A549 (cell line): ENCODE measurements around the gene CDC14A. TPM values are rescaled to one million over a fixed set of nuclear protein-coding genes. Genes with fewer than 3 reads are reported as not detected.
"Not testable (repeated sequence)": the region's sequence is repeated elsewhere in the genome, so short reads cannot be mapped to it uniquely, and the experiment has no call there.

Source experiments
- ATAC-seq, 2 experiments: fragments of 200-7000 bp in 1 of 2; fragments of >200 bp in 1 of 2; cut with Nextera tagmentation in 1 of 2; cut with Tn5 transposase in 1 of 2; 3 replicates each; pipeline versions ENCODE4 v1.8.0 to v1.9.1; 2018 to 2020; ENCODE audit warnings: mild to moderate bottlenecking in 1 of 2, moderate library complexity in 1 of 2
- CTCF ChIA-PET: fragments of 300-600 bp; sonication (Branson Sonifier 250); formaldehyde crosslinking; extraction: SDS; loops from one replicate; lab custom pipeline; 2021; ENCODE audit warnings: antibody characterized with exemption, inconsistent platforms; lab: Yijun Ruan, JAX
- POLR2A ChIA-PET: fragments of 350-600 bp; formaldehyde crosslinking; extraction: SDS; loops from one replicate; lab custom pipeline; 2021; ENCODE audit warnings: antibody characterized with exemption, inconsistent platforms; lab: Yijun Ruan, JAX
- DNase-seq, 2 experiments: peaks; one replicate each; pipeline versions ENCODE4 v3.0.0 to v3.0.0-alpha.2; 2011 to 2016; ENCODE audit warnings: low read depth in 1 of 2, low spot score in 1 of 2
- FAIRE-seq: peaks from 2 replicates; lab custom pipeline; 2011; peaks lifted over from hg19 to GRCh38; lab: Jason Lieb, UNC
- H3K27ac ChIP-seq, 2 experiments: fragments of >200 bp; sonication (Bioruptor Twin); formaldehyde crosslinking; 3 replicates each; pipeline ENCODE4 v1.5.1; 2016 to 2017
- H3K4me1 ChIP-seq: fragments of >200 bp; sonication (Bioruptor Twin); formaldehyde crosslinking; 3 replicates; pipeline ENCODE4 v1.6.1; 2016
- H3K4me2 ChIP-seq: fragments of >200 bp; sonication (Bioruptor Twin); formaldehyde crosslinking; 3 replicates; pipeline ENCODE4 v1.6.1; 2016
- H3K4me3 ChIP-seq: fragments of >200 bp; sonication (Bioruptor Twin); formaldehyde crosslinking; 3 replicates; pipeline ENCODE4 v1.5.1; 2016
- H3K9me3 ChIP-seq: fragments of >200 bp; sonication (Bioruptor Twin); formaldehyde crosslinking; 3 replicates; pipeline ENCODE4 v1.6.1; 2016
- ATOH8 ChIP-seq: fragments of 250-450 bp; sonication (Bioruptor Pico); IDR thresholded peaks from 2 replicates; pipeline ENCODE4 v1.5.0; 2020; ENCODE audit warnings: low read depth, mild to moderate bottlenecking, moderate library complexity
- BCL3 ChIP-seq: fragments of >200 bp; sonication (Bioruptor Twin); formaldehyde crosslinking; IDR thresholded peaks from 3 replicates; pipeline ENCODE4 v1.6.1; 2016
- BHLHE40 ChIP-seq: IDR thresholded peaks from 2 replicates; pipeline ENCODE4 v1.6.1; 2012; ENCODE audit warnings: low read depth, low read length, inconsistent platforms
- CEBPB ChIP-seq, 2 experiments: fragments of >200 bp in 1 of 2; sonication (Bioruptor Twin) in 1 of 2; formaldehyde crosslinking in 1 of 2; IDR thresholded peaks; 2 replicates each; pipeline ENCODE4 v1.6.1; 2012 to 2016
- FOXS1 ChIP-seq: fragments of 250-450 bp; sonication (Bioruptor Pico); IDR thresholded peaks from 2 replicates; pipeline ENCODE4 v1.5.0; 2020; ENCODE audit warnings: mild to moderate bottlenecking, moderate library complexity
- HES2 ChIP-seq: fragments of >200 bp; sonication (Bioruptor Twin); formaldehyde crosslinking; IDR thresholded peaks from 2 replicates; pipeline ENCODE4 v1.6.1; 2016
- HEYL ChIP-seq: fragments of 250-450 bp; sonication (Bioruptor Pico); IDR thresholded peaks from 2 replicates; pipeline ENCODE4 v1.8.0; 2021; ENCODE audit warnings: mild to moderate bottlenecking, moderate library complexity
- MAFK ChIP-seq: fragments of 450-650 bp; IDR thresholded peaks from 2 replicates; pipeline ENCODE4 v1.6.1; 2014; ENCODE audit not compliant: partially characterized antibody
- MAX ChIP-seq: IDR thresholded peaks from 2 replicates; pipeline ENCODE4 v1.6.1; 2012
- RCOR1 ChIP-seq: fragments of 150-350 bp; IDR thresholded peaks from 2 replicates; pipeline ENCODE4 v1.6.1; 2014; ENCODE audit warnings: antibody characterized with exemption, low read length, low read depth
- REST ChIP-seq: fragments of 200-600 bp; sonication (generic); IDR thresholded peaks from 2 replicates; pipeline ENCODE4 v1.6.1; 2016; ENCODE audit warnings: antibody characterized with exemption, mild to moderate bottlenecking, moderate library complexity
- RFX5 ChIP-seq: fragments of 450-650 bp; IDR thresholded peaks from 2 replicates; pipeline ENCODE4 v1.7.1; 2014; ENCODE audit warnings: antibody characterized with exemption, mild to moderate bottlenecking, moderate library complexity
- SREBF2 ChIP-seq: fragments of 450-650 bp; IDR thresholded peaks from 2 replicates; pipeline ENCODE4 v1.6.1; 2014; ENCODE audit warnings: mild to moderate bottlenecking, moderate library complexity
- TP53 ChIP-seq: fragments of 250-450 bp; sonication (Bioruptor Pico); IDR thresholded peaks from 2 replicates; pipeline ENCODE4 v1.5.0; 2021; ENCODE audit warnings: mild to moderate bottlenecking, moderate library complexity
- USF2 ChIP-seq: fragments of 450-650 bp; IDR thresholded peaks from 2 replicates; pipeline ENCODE4 v1.6.1; 2014; ENCODE audit warnings: antibody characterized with exemption
- WGBS: methylation state at CpG from one replicate; pipeline ENCODE4 v1.1.6; 2017; ENCODE audit errors: missing lambda C conversion rate; 5-methylcytosine and 5-hydroxymethylcytosine counted together
- polyA plus RNA-seq, 4 experiments: library from polyadenylated mRNA; depleted of rRNA in 3 of 4; stranded (reverse); fragments of >200 nt; fragmentation: RNase III in 1 of 4; extraction: RNeasy Plus Mini Kit Qiagen cat#74134 plus additional on column Dnase treatment in 1 of 4; gene quantifications; 2 replicates in 3 of 4; 3 replicates in 1 of 4; pipeline ENCODE4 v1.2.3, GENCODE V29; 2011 to 2017

The CDC14A gene
- polyA plus RNA-seq, 2 of the 4 experiments (the other 2 are of a cell fraction), result 1.6 to 4.1 TPM

GRCh38 chr1:100373953-100374352 is 21.6 kb downstream of the CDC14A start:
- H3K4me1 ChIP-seq, ATAC-seq, H3K4me2 ChIP-seq, H3K4me3 ChIP-seq, H3K27ac ChIP-seq, CTCF ChIA-PET, DNase-seq, FAIRE-seq, H3K9me3 ChIP-seq, POLR2A ChIA-PET: not testable (repeated sequence)
- 87% methylated on average over 4 of the region's 5 CpGs for WGBS

GRCh38 chr1:100376890-100377289 is 24.6 kb downstream of the CDC14A start:
- H3K4me3 ChIP-seq, H3K9me3 ChIP-seq, H3K27ac ChIP-seq, ATAC-seq, H3K4me2 ChIP-seq, FAIRE-seq, CTCF ChIA-PET, POLR2A ChIA-PET, H3K4me1 ChIP-seq, DNase-seq: not testable (repeated sequence)
- 89% methylated on average over 6 of the region's 6 CpGs for WGBS

GRCh38 chr1:100377590-100378361 is 25.5 kb downstream of the CDC14A start:
- TF ChIP-seq MAX (no peak), ATOH8 (CRISPR knock-in tag) (no peak), RCOR1 (no peak), REST (no peak), MAFK (no peak), BHLHE40 (no peak), SREBF2 (no peak), HES2 (no peak), FOXS1 (CRISPR knock-in tag) (no peak), CEBPB (IDR thresholded peaks at IDR 0.05) (no peak), HEYL (CRISPR knock-in tag) (no peak), BCL3 (no peak), TP53 (CRISPR knock-in tag) (no peak), RFX5 (no peak), USF2 (no peak)
- Histone ChIP-seq H3K4me1 (no peaks in the 10 kb centered on the region), H3K4me2 (no peak overlapping the region), H3K9me3 (no peaks in the 10 kb centered on the region), H3K27ac (no peak overlapping the region), H3K4me3 (no peak overlapping the region)
- ChIA-PET POLR2A (no interaction called here), CTCF (no interaction called here)
- no peak for FAIRE-seq
- no peak for ATAC-seq
- no peak for DNase-seq
